ENCODE data around the gene MNT.

DNA sequence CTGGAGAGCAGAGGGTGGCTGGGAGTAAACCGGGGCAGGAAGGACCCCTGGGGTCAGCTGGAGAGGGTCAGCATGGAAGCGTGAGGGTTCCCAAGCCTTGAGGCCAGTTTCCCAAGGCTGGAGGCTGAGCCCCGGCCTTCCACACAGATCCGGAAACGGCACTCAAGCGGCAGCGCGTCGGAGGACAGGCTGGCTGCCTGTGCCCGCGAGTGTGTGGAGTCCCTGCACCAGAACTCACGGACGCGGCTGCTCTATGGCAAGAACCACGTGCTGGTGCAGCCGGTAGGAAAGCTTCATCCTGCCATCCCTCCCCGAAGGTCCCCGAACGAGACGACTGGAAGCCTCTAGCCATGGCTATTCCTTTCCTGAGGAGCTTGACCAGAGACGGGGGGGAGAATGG is 37.5 kb downstream of the MNT start:
- TF ChIP-seq REST (IDR thresholded peaks at IDR 0.05), result no peak
- no peak for TF ChIP-seq TAF1 (conservative IDR thresholded peaks at IDR 0.05)
- TF ChIP-seq, protein P1, sequence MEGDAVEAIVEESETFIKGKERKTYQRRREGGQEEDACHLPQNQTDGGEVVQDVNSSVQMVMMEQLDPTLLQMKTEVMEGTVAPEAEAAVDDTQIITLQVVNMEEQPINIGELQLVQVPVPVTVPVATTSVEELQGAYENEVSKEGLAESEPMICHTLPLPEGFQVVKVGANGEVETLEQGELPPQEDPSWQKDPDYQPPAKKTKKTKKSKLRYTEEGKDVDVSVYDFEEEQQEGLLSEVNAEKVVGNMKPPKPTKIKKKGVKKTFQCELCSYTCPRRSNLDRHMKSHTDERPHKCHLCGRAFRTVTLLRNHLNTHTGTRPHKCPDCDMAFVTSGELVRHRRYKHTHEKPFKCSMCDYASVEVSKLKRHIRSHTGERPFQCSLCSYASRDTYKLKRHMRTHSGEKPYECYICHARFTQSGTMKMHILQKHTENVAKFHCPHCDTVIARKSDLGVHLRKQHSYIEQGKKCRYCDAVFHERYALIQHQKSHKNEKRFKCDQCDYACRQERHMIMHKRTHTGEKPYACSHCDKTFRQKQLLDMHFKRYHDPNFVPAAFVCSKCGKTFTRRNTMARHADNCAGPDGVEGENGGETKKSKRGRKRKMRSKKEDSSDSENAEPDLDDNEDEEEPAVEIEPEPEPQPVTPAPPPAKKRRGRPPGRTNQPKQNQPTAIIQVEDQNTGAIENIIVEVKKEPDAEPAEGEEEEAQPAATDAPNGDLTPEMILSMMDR (IDR thresholded peaks at IDR 0.05; ENCODE audit: low read depth, low read length, missing input control), result no peak
- no peak for TF ChIP-seq EGR1 (IDR thresholded peaks at IDR 0.05; ENCODE audit: low read depth in 2 of 2)
- TF ChIP-seq RAD21 (IDR thresholded peaks at IDR 0.05), result no peak
- TF ChIP-seq ATF3 (IDR thresholded peaks at IDR 0.05), result no peak
- TF ChIP-seq, protein P2, sequence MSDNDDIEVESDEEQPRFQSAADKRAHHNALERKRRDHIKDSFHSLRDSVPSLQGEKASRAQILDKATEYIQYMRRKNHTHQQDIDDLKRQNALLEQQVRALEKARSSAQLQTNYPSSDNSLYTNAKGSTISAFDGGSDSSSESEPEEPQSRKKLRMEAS (IDR thresholded peaks at IDR 0.05), result no peak
- no peak for TF ChIP-seq JUND (IDR thresholded peaks at IDR 0.05)

Data from liver (tissue), 3 donors.